Esophagus muscularis mucosa (tissue), 4 donors: ENCODE results near the gene KIF19. TPM values are rescaled to one million over a fixed set of nuclear protein-coding genes. Genes with fewer than 3 reads are reported as not detected.

Experiments
- DNase-seq: peaks from one replicate; pipeline ENCODE4 v3.0.0-alpha.2; 2017; ENCODE audit errors: extremely low spot score
- H3K27ac ChIP-seq, 4 donors: fragments of 200-600 bp; sonication (generic); replicated peaks in 1 of 4; 1 replicate in 3 of 4; 2 replicates in 1 of 4; pipeline ENCODE4 v1.5.1; 2016 to 2019; ENCODE audit warnings: mild to moderate bottlenecking in 1 of 4
- H3K27me3 ChIP-seq, 4 donors: fragments of 200-600 bp; sonication (generic); one replicate each; pipeline versions ENCODE4 v1.5.1 to v1.6.0; 2016 to 2019
- H3K36me3 ChIP-seq, 4 donors: fragments of 200-600 bp; sonication (generic); one replicate each; pipeline ENCODE4 v1.5.1; 2016 to 2019
- H3K4me1 ChIP-seq, 4 donors: fragments of 200-600 bp; sonication (generic); one replicate each; pipeline ENCODE4 v1.5.1; 2016 to 2019
- H3K4me3 ChIP-seq, 4 donors: fragments of 200-600 bp; sonication (generic); 1 replicate in 2 of 4; 2 replicates in 2 of 4; pipeline ENCODE4 v1.5.1; 2016 to 2019; ENCODE audit warnings: mild to moderate bottlenecking in 4 of 4, moderate library complexity in 1 of 4
- H3K9me3 ChIP-seq, 4 donors: fragments of 200-600 bp; sonication (generic); 1 replicate in 3 of 4; 2 replicates in 1 of 4; pipeline ENCODE4 v1.5.1; 2016 to 2019
- CTCF ChIP-seq, 3 experiments: fragments of 200-600 bp in 2 of 3; fragments of 450-650 bp in 1 of 3; sonication (generic) in 2 of 3; IDR thresholded peaks; one replicate each; pipeline ENCODE4 v1.5.1; 2017 to 2019; ENCODE audit warnings: antibody characterized with exemption in 3 of 3, mild to moderate bottlenecking in 2 of 3, moderate library complexity in 1 of 3
- EP300 ChIP-seq: sonication (generic); formaldehyde crosslinking; IDR thresholded peaks from one replicate; pipeline ENCODE4 v1.6.1; 2017; ENCODE audit warnings: antibody characterized with exemption
- POLR2A ChIP-seq: fragments of 450-650 bp; IDR thresholded peaks from one replicate; pipeline ENCODE4 v1.6.1; 2017; ENCODE audit warnings: antibody characterized with exemption, moderate library complexity, mild to moderate bottlenecking, low read depth
- POLR2AphosphoS5 ChIP-seq, 2 donors: sonication (generic); formaldehyde crosslinking; IDR thresholded peaks; one replicate each; pipeline ENCODE4 v1.6.1; 2017; ENCODE audit warnings: antibody characterized with exemption in 2 of 2
- WGBS: methylation state at CpG from one replicate; pipeline ENCODE4 v1.1.5; 2018; 5-methylcytosine and 5-hydroxymethylcytosine counted together
- intact Hi-C: fragments of 100-400 bp; cut with DNase I; formaldehyde crosslinking; loops from one replicate; pipeline ENCODE4 v1.15.1; 2023
- total RNA-seq, 4 donors: library from RNA; depleted of rRNA; stranded (reverse); fragments of >200 nt; gene quantifications; one replicate each; pipeline versions ENCODE4 v1.1.0 to v1.2.1, GENCODE V29; 2016

KIF19 gene
- total RNA-seq, 4 donors from 2014 or later = under 0.01 to 3.8 (median 1.3) TPM

GRCh38 chr17:74368341-74369081 is 42.5 kb downstream of the KIF19 start:
- Histone ChIP-seq H3K27ac (no peak overlapping the region), H3K9me3 (no peaks in the 10 kb centered on the region), H3K4me3 (no peak overlapping the region), H3K36me3 (no peaks in the 10 kb centered on the region), H3K27me3 (peaks cover 0 to 52% (median 0%) of the 10 kb centered on the region in 4 donors), H3K4me1 (peaks cover 0 to 16% (median 15%) of the 10 kb centered on the region in 4 donors)
- no peak for DNase-seq
- TF ChIP-seq CTCF (IDR thresholded peaks at IDR 0.05) = peak; percentile 85 to 98 (median 92)
- no peak for TF ChIP-seq EP300
- TF ChIP-seq POLR2AphosphoS5 (IDR thresholded peaks at IDR 0.05) = no peak
- no peak for TF ChIP-seq POLR2A
- 17% methylated on average over 13 of the region's 14 CpGs for WGBS
- intact Hi-C loops = no loop called here

DNA sequence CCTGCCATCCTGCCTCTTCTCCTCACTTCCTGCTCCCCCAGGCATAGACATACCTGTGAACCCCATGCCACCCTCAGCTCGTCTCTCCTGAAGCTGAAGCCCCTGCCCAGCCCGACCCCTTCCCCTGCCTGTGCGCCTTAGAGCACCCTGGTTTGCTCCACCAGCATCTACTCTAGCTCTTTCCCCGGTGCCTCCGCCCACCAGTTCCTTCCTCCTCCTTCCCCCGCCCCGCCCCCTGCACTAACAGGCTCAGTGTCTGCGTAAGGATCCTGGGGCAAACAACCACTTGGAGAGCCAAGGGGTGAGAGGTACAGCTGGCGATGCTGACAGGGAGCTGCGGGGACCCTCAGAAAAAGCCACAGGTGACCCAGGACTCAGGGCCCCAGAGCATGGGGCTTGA is 43.2 kb downstream of the KIF19 start:
- whole genome bisulfite sequencing = 46% methylated on average over 10 of the region's 10 CpGs
- intact Hi-C loops = no loop called here
- Histone ChIP-seq H3K9me3 (no peaks in the 10 kb centered on the region), H3K36me3 (no peaks in the 10 kb centered on the region), H3K27ac (no peak overlapping the region), H3K4me1 (peaks cover 0 to 24% (median 15%) of the 10 kb centered on the region in 4 donors), H3K27me3 (peaks cover 0 to 50% (median 0%) of the 10 kb centered on the region in 4 donors), H3K4me3 (no peak overlapping the region)
- DNase-seq = no peak
- no peak for TF ChIP-seq POLR2AphosphoS5 (IDR thresholded peaks at IDR 0.05)
- no peak for TF ChIP-seq CTCF (IDR thresholded peaks at IDR 0.05)
- no peak for TF ChIP-seq EP300
- TF ChIP-seq POLR2A = no peak

GRCh38 chr17:74369665-74370490 is 43.9 kb downstream of the KIF19 start:
- Histone ChIP-seq H3K9me3 (no peaks in the 10 kb centered on the region), H3K27ac (no peak overlapping the region), H3K27me3 (peaks cover 0 to 50% (median 0%) of the 10 kb centered on the region in 4 donors), H3K36me3 (no peaks in the 10 kb centered on the region), H3K4me1 (peaks cover 0 to 24% (median 15%) of the 10 kb centered on the region in 4 donors), H3K4me3 (no peak overlapping the region)
- WGBS = 78% methylated on average over 8 of the region's 17 CpGs
- DNase-seq = no peak
- TF ChIP-seq POLR2AphosphoS5 (IDR thresholded peaks at IDR 0.05) (no peak), CTCF (IDR thresholded peaks at IDR 0.05) (no peak), EP300 (no peak), POLR2A (no peak)
- intact Hi-C loops = no loop called here

DNA sequence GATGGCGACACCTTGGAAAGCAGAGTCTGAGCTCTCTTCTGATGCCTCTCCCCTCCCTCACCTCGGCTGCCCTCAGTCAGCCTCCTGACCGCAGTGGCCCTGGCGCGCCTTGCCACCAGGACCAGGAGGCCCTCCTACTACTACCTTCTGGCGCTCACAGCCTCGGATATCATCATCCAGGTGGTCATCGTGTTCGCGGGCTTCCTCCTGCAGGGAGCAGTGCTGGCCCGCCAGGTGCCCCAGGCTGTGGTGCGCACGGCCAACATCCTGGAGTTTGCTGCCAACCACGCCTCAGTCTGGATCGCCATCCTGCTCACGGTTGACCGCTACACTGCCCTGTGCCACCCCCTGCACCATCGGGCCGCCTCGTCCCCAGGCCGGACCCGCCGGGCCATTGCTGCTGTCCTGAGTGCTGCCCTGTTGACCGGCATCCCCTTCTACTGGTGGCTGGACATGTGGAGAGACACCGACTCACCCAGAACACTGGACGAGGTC is 45.7 kb downstream of the KIF19 start:
- DNase-seq = no peak
- H3K4me3 ChIP-seq = no peak overlapping the region
- no peak overlapping the region for H3K27ac ChIP-seq
- no peaks in the 10 kb centered on the region for H3K9me3 ChIP-seq
- TF ChIP-seq POLR2AphosphoS5 (IDR thresholded peaks at IDR 0.05) (no peak), POLR2A (no peak), CTCF (IDR thresholded peaks at IDR 0.05) (no peak), EP300 (no peak)
- WGBS = 92% methylated on average over 16 of the region's 26 CpGs
- peaks cover 0 to 24% (median 15%) of the 10 kb centered on the region in 4 donors for H3K4me1 ChIP-seq
- no peaks in the 10 kb centered on the region for H3K36me3 ChIP-seq
- intact Hi-C loops = no loop called here
- peaks cover 0 to 50% (median 0%) of the 10 kb centered on the region in 4 donors for H3K27me3 ChIP-seq
